T-helper 2 cell treated with Interferon-gamma antibody and Interleukin-4, amounts not matched to agents 5 μg/mL and 100 μg/mL, for 36 hours (primary cell): ENCODE measurements around the gene HDHD5.

ENCODE experiments used
- DNase-seq: peaks from one replicate; pipeline ENCODE4 v3.0.0; 2021; ENCODE audit warnings: low spot score
- H3K27ac Mint-ChIP-seq: one replicate; pipeline ENCODE4 v1.8.0; 2021; ENCODE audit warnings: mild to moderate bottlenecking, mixed read lengths
- H3K27me3 Mint-ChIP-seq: one replicate; pipeline ENCODE4 v1.8.0; 2021; ENCODE audit warnings: low read depth, mixed read lengths
- H3K36me3 Mint-ChIP-seq: one replicate; pipeline ENCODE4 v1.8.0; 2021; ENCODE audit warnings: low read depth, mixed read lengths
- H3K4me1 Mint-ChIP-seq: one replicate; pipeline ENCODE4 v1.8.0; 2021; ENCODE audit warnings: low read depth, mixed read lengths
- H3K4me3 Mint-ChIP-seq: one replicate; pipeline ENCODE4 v1.8.0; 2022; ENCODE audit warnings: mild to moderate bottlenecking, moderate library complexity, mixed read lengths
- H3K9me3 Mint-ChIP-seq: one replicate; pipeline ENCODE4 v1.8.0; 2021; ENCODE audit warnings: mixed read lengths

HDHD5 gene

DNA sequence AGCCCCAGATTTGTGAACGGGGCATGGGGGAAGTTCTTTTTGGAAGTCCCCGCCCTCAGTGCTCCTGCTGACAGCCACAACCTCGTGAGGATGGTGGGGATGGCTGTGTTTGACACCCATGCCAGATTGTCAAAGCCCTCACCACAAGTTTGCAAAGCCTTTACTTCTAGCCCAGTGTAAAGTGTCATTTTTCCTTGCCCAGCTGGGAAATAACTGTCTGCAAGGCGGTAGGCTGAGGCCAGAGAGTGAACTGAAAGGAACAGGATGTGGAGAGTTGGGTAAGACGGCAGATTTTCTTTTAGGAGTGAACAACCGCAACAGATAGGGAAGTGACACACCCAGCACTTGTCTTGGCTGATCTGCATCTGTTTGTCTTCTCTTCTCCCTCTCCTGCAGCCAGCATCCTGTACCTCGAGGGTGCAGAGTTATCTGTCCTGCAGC is 60.7 kb downstream of the HDHD5 start:
- H3K36me3 Mint-ChIP-seq, result peaks cover 73% of the 10 kb centered on the region

DNA sequence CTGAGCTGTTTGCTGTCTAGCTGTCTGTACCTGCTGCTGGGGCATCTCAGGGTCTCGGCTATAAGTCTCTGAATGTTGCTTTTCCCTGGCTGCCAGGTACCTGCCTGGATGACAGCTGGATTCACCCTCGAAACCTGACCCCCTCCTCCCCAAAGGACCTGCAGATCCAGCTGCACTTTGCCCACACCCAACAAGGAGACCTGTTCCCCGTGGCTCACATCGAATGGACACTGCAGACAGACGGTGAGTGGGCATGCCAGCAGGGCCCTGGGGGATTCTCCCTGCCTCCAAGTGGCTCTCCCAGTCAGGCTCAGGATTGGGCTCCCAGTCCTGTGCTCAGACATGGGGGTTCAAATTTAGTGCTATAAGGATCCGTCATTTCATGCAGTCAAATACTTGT is 61.4 kb downstream of the HDHD5 start:
- peaks cover 65% of the 10 kb centered on the region for H3K4me1 Mint-ChIP-seq
- H3K27me3 Mint-ChIP-seq, result no peaks in the 10 kb centered on the region
- H3K27ac Mint-ChIP-seq, result peak overlapping the region; percentile 31
- H3K9me3 Mint-ChIP-seq, result no peaks in the 10 kb centered on the region
- peak overlapping the region; percentile 74 for H3K4me3 Mint-ChIP-seq
- DNase-seq, result no peak
- peaks cover 69% of the 10 kb centered on the region for H3K36me3 Mint-ChIP-seq

More for the DNA sequence above, 60.7 kb downstream of the HDHD5 start:
- H3K4me1 Mint-ChIP-seq, result peaks cover 58% of the 10 kb centered on the region
- H3K4me3 Mint-ChIP-seq, result peak overlapping the region; percentile 74
- peak overlapping the region; percentile 85 for H3K27ac Mint-ChIP-seq
- H3K9me3 Mint-ChIP-seq, result no peaks in the 10 kb centered on the region
- H3K27me3 Mint-ChIP-seq, result no peaks in the 10 kb centered on the region
- peak; percentile 41 for DNase-seq

DNA sequence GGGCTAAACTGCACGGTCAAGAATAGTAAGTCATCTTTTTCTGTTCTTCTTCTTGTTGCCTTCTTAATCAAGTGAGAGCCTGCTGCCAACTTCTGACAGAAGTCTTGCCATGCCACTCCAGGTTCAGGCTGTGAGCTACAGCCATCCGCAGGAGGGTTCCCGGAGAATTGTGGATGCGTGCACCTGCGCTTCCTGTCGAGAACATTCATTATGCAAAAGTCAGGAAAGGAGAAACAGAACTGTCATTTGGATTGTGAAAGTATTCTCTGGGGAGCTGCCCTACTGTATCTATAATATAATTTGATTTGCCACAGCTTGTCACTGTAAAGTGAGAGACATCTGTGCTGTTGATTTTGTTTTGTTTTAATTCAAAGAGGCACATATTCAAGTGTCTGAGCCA is 62.0 kb downstream of the HDHD5 start:
- no peak for DNase-seq
- Mint-ChIP-seq H3K9me3 (no peaks in the 10 kb centered on the region), H3K27ac (no peak overlapping the region), H3K36me3 (peaks cover 65% of the 10 kb centered on the region), H3K4me1 (peaks cover 67% of the 10 kb centered on the region), H3K4me3 (peak overlapping the region; percentile 74), H3K27me3 (no peaks in the 10 kb centered on the region)

DNA sequence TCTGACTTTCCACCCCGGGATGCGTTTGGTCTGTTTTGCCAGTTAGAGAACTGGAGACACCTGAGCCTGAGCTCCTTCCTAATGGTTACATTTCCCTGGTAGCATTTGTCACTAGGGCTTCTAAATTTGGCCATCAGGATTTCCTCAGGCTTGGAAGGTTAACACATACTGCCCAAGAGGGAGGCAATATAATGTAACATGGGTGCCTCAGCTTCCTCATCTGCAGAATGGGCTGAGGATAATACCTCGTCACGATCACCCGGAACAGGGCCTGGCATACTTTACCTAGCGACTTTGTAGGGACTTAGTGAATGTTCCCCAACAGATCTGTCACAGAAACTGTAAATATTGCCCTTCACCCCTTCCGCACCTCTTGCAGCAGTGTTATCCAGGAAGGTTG is 63.0 kb downstream of the HDHD5 start:
- no peak overlapping the region for H3K4me3 Mint-ChIP-seq

DNA sequence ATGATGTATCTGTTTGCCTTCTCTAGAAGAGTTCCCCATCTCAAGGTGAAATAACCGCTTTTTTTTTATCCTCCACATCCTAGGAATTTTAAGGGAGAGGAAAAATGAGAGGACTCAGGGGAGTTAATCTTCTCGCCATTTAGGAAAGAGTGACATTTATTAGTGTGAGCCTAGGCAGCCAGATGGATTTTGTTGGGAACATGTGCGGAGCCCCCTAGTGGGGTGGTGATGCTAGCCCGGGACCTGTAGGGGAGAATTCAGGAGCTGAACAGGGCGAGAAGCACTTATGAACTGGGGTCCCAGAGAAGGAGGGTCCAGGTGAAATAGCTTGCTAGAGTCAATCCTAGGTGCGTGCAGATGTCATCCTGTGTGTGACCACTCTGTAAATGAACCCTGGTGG is 63.5 kb downstream of the HDHD5 start:
- H3K9me3 Mint-ChIP-seq, result no peaks in the 10 kb centered on the region
- peaks cover 67% of the 10 kb centered on the region for H3K4me1 Mint-ChIP-seq
- no peaks in the 10 kb centered on the region for H3K27me3 Mint-ChIP-seq
- no peak overlapping the region for H3K27ac Mint-ChIP-seq
- no peak overlapping the region for H3K4me3 Mint-ChIP-seq
- H3K36me3 Mint-ChIP-seq, result peaks cover 54% of the 10 kb centered on the region
- DNase-seq, result no peak

More for the DNA sequence above, 63.0 kb downstream of the HDHD5 start:
- Mint-ChIP-seq H3K9me3 (no peaks in the 10 kb centered on the region), H3K4me1 (peaks cover 66% of the 10 kb centered on the region), H3K36me3 (peaks cover 55% of the 10 kb centered on the region), H3K27ac (no peak overlapping the region), H3K27me3 (no peaks in the 10 kb centered on the region)
- no peak for DNase-seq

DNA sequence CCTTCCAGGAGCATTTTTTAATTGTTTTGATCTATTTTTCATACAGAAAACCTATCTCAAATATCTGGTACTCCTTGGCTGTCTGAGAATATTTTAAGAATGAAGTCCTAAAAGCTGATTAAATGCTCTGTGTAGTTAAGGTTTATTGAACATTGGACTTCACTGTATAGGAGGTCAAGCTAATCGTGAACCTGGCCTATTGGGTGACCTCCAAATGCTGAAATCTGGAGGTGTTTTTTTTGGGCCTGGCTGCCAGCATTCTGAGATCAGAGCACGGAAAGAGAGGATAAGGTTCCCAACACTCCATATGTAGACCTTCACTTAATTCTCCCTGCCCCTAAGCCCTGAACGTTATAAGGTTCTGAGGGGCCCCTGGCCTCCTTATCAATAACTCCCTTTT is 66.0 kb downstream of the HDHD5 start:
- Mint-ChIP-seq H3K4me1 (peaks cover 60% of the 10 kb centered on the region), H3K9me3 (no peaks in the 10 kb centered on the region), H3K27me3 (no peaks in the 10 kb centered on the region), H3K27ac (no peak overlapping the region), H3K36me3 (peaks cover 44% of the 10 kb centered on the region), H3K4me3 (no peak overlapping the region)
- no peak for DNase-seq

DNA sequence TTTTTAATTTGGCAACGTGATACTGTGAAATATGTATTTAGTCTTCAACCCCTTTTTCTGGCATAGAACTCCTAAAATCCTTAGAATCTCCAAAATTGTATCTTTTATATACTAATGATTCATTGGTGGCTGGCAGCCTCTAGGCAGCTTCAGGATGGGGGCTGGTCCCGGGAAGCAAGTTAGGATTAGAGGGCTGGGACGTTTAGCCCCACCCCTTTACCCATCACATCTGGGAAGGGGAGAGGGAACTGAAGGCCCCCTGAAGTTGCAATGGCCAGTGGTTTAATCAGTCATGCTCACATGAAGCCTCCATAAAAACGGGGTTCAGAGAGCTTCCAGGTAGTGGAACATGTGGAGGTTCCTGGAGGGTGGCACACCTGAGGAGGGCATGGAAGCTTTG is 67.2 kb downstream of the HDHD5 start:
- Mint-ChIP-seq H3K36me3 (peaks cover 39% of the 10 kb centered on the region), H3K9me3 (no peaks in the 10 kb centered on the region), H3K4me1 (peaks cover 61% of the 10 kb centered on the region), H3K27ac (no peak overlapping the region), H3K27me3 (no peaks in the 10 kb centered on the region), H3K4me3 (no peak overlapping the region)
- no peak for DNase-seq

DNA sequence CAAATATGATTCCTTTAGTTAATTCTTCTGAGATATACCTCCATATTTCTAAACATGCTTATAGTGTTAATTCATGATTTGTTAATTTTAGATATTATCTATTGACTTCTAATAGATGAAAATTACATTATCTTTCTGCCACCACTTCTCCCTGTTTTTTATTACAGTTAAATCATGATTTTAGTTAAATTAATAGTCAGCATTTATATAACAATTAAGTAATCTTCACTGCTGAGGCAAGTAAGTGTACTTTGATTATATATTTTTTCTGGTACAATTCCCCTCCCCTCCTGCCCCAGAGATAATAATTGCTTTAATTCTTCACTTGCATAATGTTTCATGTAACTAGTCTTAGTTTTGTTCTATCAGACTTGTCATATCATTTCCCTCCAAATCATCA is 68.5 kb downstream of the HDHD5 start:
- Mint-ChIP-seq H3K4me3 (peak overlapping the region; percentile 7), H3K27me3 (no peaks in the 10 kb centered on the region), H3K27ac (peak overlapping the region; percentile 11), H3K9me3 (no peaks in the 10 kb centered on the region), H3K36me3 (peaks cover 40% of the 10 kb centered on the region), H3K4me1 (peaks cover 61% of the 10 kb centered on the region)
- no peak for DNase-seq
